Hepatocyte (in vitro differentiated cells): ENCODE data around the gene CD79A.

Source experiments
- EZH2phosphoT487 ChIP-seq: fragments of 200-600 bp; sonication (generic); IDR thresholded peaks from one replicate; pipeline ENCODE4 v1.6.1; 2018; ENCODE audit warnings: antibody characterized with exemption, mild to moderate bottlenecking, low read depth, moderate library complexity; ENCODE audit not compliant: unreplicated experiment, severe bottlenecking
- TF ChIP-seq, protein P1 (sequence below): fragments of 200-600 bp; sonication (generic); IDR thresholded peaks from 2 replicates; pipeline ENCODE4 v1.5.1; 2016; ENCODE audit warnings: antibody characterized with exemption, mild to moderate bottlenecking; ENCODE audit not compliant: poor library complexity

DNA sequence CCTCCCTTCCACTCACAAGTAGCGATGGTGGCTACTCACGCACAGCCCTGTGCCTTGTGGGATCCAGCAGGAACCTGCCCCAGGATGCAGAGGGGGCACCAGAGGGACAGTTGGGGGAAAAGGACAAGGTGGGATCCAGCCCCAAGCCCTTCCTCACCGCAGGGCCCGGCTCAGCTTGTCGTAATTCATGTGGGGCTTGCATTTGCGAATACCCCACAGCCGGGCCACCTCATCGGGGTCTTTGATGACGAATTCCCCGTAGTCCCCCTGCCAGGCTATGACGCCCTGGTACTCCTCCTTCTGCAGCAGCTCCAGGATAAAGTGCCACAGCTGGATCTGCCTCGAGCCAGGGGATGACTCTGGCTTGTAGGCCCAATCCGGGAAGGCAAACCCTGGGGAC lies 32.6 kb downstream of the CD79A start:
- TF ChIP-seq EZH2phosphoT487 = no peak
- TF ChIP-seq, protein P1, sequence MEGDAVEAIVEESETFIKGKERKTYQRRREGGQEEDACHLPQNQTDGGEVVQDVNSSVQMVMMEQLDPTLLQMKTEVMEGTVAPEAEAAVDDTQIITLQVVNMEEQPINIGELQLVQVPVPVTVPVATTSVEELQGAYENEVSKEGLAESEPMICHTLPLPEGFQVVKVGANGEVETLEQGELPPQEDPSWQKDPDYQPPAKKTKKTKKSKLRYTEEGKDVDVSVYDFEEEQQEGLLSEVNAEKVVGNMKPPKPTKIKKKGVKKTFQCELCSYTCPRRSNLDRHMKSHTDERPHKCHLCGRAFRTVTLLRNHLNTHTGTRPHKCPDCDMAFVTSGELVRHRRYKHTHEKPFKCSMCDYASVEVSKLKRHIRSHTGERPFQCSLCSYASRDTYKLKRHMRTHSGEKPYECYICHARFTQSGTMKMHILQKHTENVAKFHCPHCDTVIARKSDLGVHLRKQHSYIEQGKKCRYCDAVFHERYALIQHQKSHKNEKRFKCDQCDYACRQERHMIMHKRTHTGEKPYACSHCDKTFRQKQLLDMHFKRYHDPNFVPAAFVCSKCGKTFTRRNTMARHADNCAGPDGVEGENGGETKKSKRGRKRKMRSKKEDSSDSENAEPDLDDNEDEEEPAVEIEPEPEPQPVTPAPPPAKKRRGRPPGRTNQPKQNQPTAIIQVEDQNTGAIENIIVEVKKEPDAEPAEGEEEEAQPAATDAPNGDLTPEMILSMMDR = no peak
